DND-41 (cell line): ENCODE results near the gene ZNF213.

Source experiments
- ATAC-seq: fragments of 200-7000 bp; cut with Tn5 transposase; 3 replicates; pipeline ENCODE4 v1.9.1; 2021; ENCODE audit warnings: low read depth; ENCODE audit not compliant: insufficient read depth
- DNase-seq: peaks from one replicate; pipeline ENCODE4 v3.0.0-alpha.2; 2020
- H2AFZ ChIP-seq: 2 replicates; pipeline ENCODE4 v1.6.0; 2012; ENCODE audit warnings: low read depth, low read length
- H3K27ac ChIP-seq: 2 replicates; pipeline ENCODE4 v1.5.1; 2012; ENCODE audit warnings: low read length, inconsistent platforms
- H3K27me3 ChIP-seq: fragments of 200-600 bp; sonication (generic); 2 replicates; pipeline ENCODE4 v1.6.0; 2012; ENCODE audit warnings: low read length, mild to moderate bottlenecking, inconsistent platforms; ENCODE audit not compliant: insufficient read depth, poor library complexity
- H3K36me3 ChIP-seq: 2 replicates; pipeline ENCODE4 v1.5.1; 2012; ENCODE audit warnings: low read length, inconsistent platforms; ENCODE audit not compliant: insufficient read depth
- H3K4me1 ChIP-seq: 2 replicates; pipeline ENCODE4 v1.5.1; 2012; ENCODE audit warnings: mild to moderate bottlenecking, low read length; ENCODE audit not compliant: insufficient read depth
- H3K4me2 ChIP-seq: 2 replicates; pipeline ENCODE4 v1.6.0; 2012; ENCODE audit warnings: mild to moderate bottlenecking, moderate library complexity, low read length, inconsistent platforms; ENCODE audit not compliant: insufficient read depth
- H3K4me3 ChIP-seq, 2 experiments: fragments of 200-600 bp in 1 of 2; shearing (Covaris generic) in 1 of 2; 2 replicates each; pipeline ENCODE4 v1.5.1; 2012 to 2016; ENCODE audit warnings: inconsistent platforms in 2 of 2, low read length in 2 of 2, mild to moderate bottlenecking in 2 of 2, low read depth in 1 of 2, moderate library complexity in 1 of 2
- H3K79me2 ChIP-seq: 2 replicates; pipeline ENCODE4 v1.6.0; 2012; ENCODE audit warnings: low read length, inconsistent platforms; ENCODE audit not compliant: insufficient read depth
- H3K9ac ChIP-seq: 2 replicates; pipeline ENCODE4 v1.6.0; 2012; ENCODE audit warnings: low read depth, mild to moderate bottlenecking, inconsistent platforms, low read length, moderate library complexity
- H3K9me3 ChIP-seq: 2 replicates; pipeline ENCODE4 v1.5.1; 2012; ENCODE audit warnings: low read length, moderate library complexity, mild to moderate bottlenecking, inconsistent platforms; ENCODE audit not compliant: insufficient read depth, severe bottlenecking
- H4K20me1 ChIP-seq: 2 replicates; pipeline ENCODE4 v1.6.0; 2012; ENCODE audit warnings: low read length; ENCODE audit not compliant: insufficient read depth
- EZH2 ChIP-seq: IDR thresholded peaks from 3 replicates; pipeline ENCODE4 v1.6.1; 2012; ENCODE audit warnings: borderline replicate concordance, low read depth, mild to moderate bottlenecking, moderate library complexity, low read length, inconsistent platforms; ENCODE audit not compliant: severe bottlenecking
- TF ChIP-seq, protein P1 (sequence below): IDR thresholded peaks from 2 replicates; pipeline ENCODE4 v1.5.1; 2012; ENCODE audit warnings: borderline replicate concordance, low read length, moderate library complexity, mild to moderate bottlenecking; ENCODE audit not compliant: poor library complexity, severe bottlenecking; ENCODE audit errors: extremely low read depth

ZNF213 gene

DNA sequence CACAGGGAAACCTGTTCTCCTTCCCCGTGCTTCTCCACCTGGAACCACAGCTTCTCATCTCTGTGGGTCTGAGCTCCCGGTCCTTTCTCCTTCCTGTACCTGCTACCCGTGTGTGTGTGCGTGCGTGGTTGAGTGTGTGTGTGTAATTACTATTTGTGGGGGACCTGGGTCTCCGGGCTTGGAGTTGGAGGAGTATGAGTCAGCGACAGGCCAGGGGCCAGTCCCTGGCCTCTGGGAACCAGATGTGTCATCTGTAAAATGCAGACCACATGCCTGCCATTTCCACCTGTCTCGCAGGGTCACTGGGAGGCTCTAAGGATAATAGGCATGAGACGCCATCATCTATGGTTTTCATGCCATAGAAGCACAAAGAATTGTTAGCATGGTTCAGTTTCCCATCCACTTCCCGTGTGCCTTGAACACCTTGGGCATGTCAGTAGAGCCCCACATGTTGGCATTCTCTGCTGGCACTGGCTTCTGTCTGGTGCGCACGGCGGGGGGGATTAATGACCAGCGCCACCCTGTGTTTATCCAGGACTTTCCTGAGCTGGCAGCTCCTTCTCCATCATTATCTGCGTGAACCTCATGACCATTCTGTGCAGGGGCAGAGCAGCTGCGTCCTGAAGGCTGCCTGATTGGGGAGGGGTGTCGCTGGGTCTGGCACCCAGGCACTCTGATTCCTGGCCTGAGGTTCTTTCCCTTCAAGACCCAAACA lies 20.9 kb upstream of the ZNF213 start:
- H3K4me2 ChIP-seq, result no peak overlapping the region
- no peak for DNase-seq
- no peaks in the 10 kb centered on the region for H3K4me1 ChIP-seq
- no peaks in the 10 kb centered on the region for H4K20me1 ChIP-seq
- H3K36me3 ChIP-seq, result no peaks in the 10 kb centered on the region
- H3K79me2 ChIP-seq, result no peaks in the 10 kb centered on the region
- H3K27ac ChIP-seq, result no peak overlapping the region
- ATAC-seq, result no peak
- H2AFZ ChIP-seq, result no peak overlapping the region
- no peak overlapping the region for H3K9ac ChIP-seq
- TF ChIP-seq, protein P1, sequence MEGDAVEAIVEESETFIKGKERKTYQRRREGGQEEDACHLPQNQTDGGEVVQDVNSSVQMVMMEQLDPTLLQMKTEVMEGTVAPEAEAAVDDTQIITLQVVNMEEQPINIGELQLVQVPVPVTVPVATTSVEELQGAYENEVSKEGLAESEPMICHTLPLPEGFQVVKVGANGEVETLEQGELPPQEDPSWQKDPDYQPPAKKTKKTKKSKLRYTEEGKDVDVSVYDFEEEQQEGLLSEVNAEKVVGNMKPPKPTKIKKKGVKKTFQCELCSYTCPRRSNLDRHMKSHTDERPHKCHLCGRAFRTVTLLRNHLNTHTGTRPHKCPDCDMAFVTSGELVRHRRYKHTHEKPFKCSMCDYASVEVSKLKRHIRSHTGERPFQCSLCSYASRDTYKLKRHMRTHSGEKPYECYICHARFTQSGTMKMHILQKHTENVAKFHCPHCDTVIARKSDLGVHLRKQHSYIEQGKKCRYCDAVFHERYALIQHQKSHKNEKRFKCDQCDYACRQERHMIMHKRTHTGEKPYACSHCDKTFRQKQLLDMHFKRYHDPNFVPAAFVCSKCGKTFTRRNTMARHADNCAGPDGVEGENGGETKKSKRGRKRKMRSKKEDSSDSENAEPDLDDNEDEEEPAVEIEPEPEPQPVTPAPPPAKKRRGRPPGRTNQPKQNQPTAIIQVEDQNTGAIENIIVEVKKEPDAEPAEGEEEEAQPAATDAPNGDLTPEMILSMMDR, result peak; percentile 33
- TF ChIP-seq EZH2, result no peak
- H3K9me3 ChIP-seq, result no peaks in the 10 kb centered on the region
- no peak overlapping the region for H3K4me3 ChIP-seq
- no peaks in the 10 kb centered on the region for H3K27me3 ChIP-seq

DNA sequence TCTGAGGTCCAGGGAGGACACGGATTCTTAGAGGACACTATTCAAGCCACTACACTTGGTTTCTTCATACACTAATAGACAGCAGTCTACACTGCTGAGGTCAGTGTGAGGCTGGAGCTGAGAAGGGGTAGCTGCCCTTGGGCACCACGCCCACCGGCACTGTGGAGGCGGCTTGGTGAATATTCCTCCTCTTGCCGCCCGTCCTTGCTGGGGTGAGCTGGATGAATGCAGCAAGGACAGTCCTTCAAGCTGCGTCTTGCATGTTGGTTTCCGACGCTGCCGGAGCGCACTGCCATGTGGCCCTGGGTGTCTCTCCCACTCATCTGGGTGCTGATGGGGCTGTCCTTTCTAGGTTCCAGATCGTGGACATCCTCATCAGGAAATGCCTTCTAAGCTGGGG lies 19.8 kb upstream of the ZNF213 start:
- TF ChIP-seq, protein P1, result no peak
- TF ChIP-seq EZH2, result no peak
- Histone ChIP-seq H3K4me3 (no peak overlapping the region), H3K27me3 (no peaks in the 10 kb centered on the region), H3K9me3 (no peaks in the 10 kb centered on the region), H3K9ac (no peak overlapping the region), H4K20me1 (no peaks in the 10 kb centered on the region), H2AFZ (no peak overlapping the region), H3K36me3 (no peaks in the 10 kb centered on the region), H3K4me2 (no peak overlapping the region), H3K27ac (no peak overlapping the region), H3K79me2 (no peaks in the 10 kb centered on the region), H3K4me1 (no peaks in the 10 kb centered on the region)
- DNase-seq (no peak), ATAC-seq (no peak)

DNA sequence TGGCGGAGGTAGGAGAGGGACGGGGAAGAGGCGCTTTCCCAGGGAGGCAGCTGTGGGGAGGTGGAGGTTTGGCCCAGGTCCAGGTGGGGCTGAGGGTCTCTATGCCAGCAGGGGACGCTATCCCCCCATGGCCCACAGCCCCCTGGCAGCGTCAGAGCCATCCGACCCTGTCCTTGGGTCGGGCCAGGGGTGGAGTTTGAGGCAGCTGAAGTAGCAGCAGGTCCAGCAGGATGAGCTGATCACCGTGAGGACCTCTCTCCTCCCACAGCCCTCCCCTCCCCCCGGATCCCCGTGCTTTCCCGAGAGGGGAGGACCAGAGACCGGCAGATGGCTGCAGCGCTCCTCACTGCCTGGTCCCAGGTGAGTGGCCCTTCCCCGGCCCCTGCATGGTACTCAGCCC lies 19.3 kb upstream of the ZNF213 start:
- H3K9ac ChIP-seq, result no peak overlapping the region
- no peaks in the 10 kb centered on the region for H3K27me3 ChIP-seq
- H3K79me2 ChIP-seq, result no peaks in the 10 kb centered on the region
- TF ChIP-seq, protein P1, result no peak
- TF ChIP-seq EZH2, result no peak
- no peak overlapping the region for H2AFZ ChIP-seq
- no peaks in the 10 kb centered on the region for H3K36me3 ChIP-seq
- no peaks in the 10 kb centered on the region for H4K20me1 ChIP-seq
- no peak for DNase-seq
- H3K4me1 ChIP-seq, result no peaks in the 10 kb centered on the region
- H3K4me3 ChIP-seq, result no peak overlapping the region
- H3K9me3 ChIP-seq, result no peaks in the 10 kb centered on the region
- no peak for ATAC-seq
- H3K27ac ChIP-seq, result no peak overlapping the region
- no peak overlapping the region for H3K4me2 ChIP-seq
